GM12878 (cell line): Measurements from ENCODE around the gene HMGCR.

ENCODE experiments used
- CBFB ChIP-seq: IDR thresholded peaks from 2 replicates; pipeline ENCODE4 v1.6.1; 2016; ENCODE audit warnings: antibody characterized with exemption, low read depth
- CTCF ChIP-seq, 3 experiments: IDR thresholded peaks in 2 of 3; conservative IDR thresholded peaks in 1 of 3; 2 replicates each; pipeline ENCODE4 v1.5.1; 2011; ENCODE audit warnings: low read depth in 3 of 3, low read length in 3 of 3, mild to moderate bottlenecking in 3 of 3, control low read depth in 2 of 3, moderate library complexity in 2 of 3, inconsistent platforms in 1 of 3, mixed read lengths in 1 of 3; ENCODE audit not compliant: control insufficient read depth in 2 of 3, insufficient read depth in 1 of 3; ENCODE audit errors: extremely low read depth in 1 of 3
- EGR1 ChIP-seq, 2 experiments: IDR thresholded peaks; 1 replicate in 1 of 2; 2 replicates in 1 of 2; pipeline ENCODE4 v1.6.1; 2011 to 2012; ENCODE audit warnings: low read depth in 2 of 2, low read length in 2 of 2, borderline replicate concordance in 1 of 2, mild to moderate bottlenecking in 1 of 2, moderate library complexity in 1 of 2
- EZH2 ChIP-seq: IDR thresholded peaks from 2 replicates; pipeline ENCODE4 v1.6.1; 2012; ENCODE audit warnings: low read depth, mild to moderate bottlenecking, control low read depth, inconsistent platforms, low read length, borderline replicate concordance; ENCODE audit not compliant: control insufficient read depth
- JUND ChIP-seq: IDR thresholded peaks from 2 replicates; pipeline ENCODE4 v1.6.1; 2012; ENCODE audit warnings: low read depth, mild to moderate bottlenecking, low read length, improper control_type of control experiment, moderate library complexity
- MXI1 ChIP-seq: fragments of 150-350 bp; IDR thresholded peaks from 2 replicates; pipeline ENCODE4 v1.6.1; 2011; ENCODE audit warnings: low read depth, mild to moderate bottlenecking, inconsistent platforms, low read length, improper control_type of control experiment
- POLR2A ChIP-seq: IDR thresholded peaks from 2 replicates; pipeline ENCODE4 v1.6.1; 2011; ENCODE audit warnings: low read depth, mild to moderate bottlenecking, low read length
- RAD21 ChIP-seq: IDR thresholded peaks from 2 replicates; pipeline ENCODE4 v1.6.1; 2011; ENCODE audit warnings: mild to moderate bottlenecking, low read depth, low read length, moderate library complexity; ENCODE audit not compliant: insufficient read depth
- REST ChIP-seq: IDR thresholded peaks from 2 replicates; pipeline ENCODE4 v1.6.1; 2012; ENCODE audit warnings: mild to moderate bottlenecking, low read depth, low read length
- SMAD1 ChIP-seq: fragments of 450-650 bp; IDR thresholded peaks from 2 replicates; pipeline ENCODE4 v1.6.1; 2018; ENCODE audit warnings: mild to moderate bottlenecking, low read depth; ENCODE audit not compliant: partially characterized antibody
- ZBTB11 ChIP-seq: fragments of 450-650 bp; formaldehyde crosslinking; IDR thresholded peaks from 2 replicates; pipeline ENCODE4 v1.5.0; 2022; ENCODE audit warnings: mild to moderate bottlenecking, missing genetic modification characterization
- ZNF24 ChIP-seq: fragments of 450-650 bp; IDR thresholded peaks from 2 replicates; pipeline ENCODE4 v1.6.1; 2017; ENCODE audit warnings: antibody characterized with exemption, mild to moderate bottlenecking

GRCh38 chr5:75363726-75364495 lies 26.9 kb downstream of the HMGCR start:
- no peak for TF ChIP-seq CBFB
- TF ChIP-seq POLR2A, result 0 out of 2 replicates have a peak, but pooled peaks have one; percentile 29
- TF ChIP-seq EZH2, result no peak
- no peak for TF ChIP-seq CTCF (IDR thresholded peaks at IDR 0.05 in 2 of 3, conservative IDR thresholded peaks at IDR 0.05 in 1 of 3; ENCODE audit: control insufficient read depth in 2 of 3, extremely low read depth in 1 of 3, insufficient read depth in 1 of 3, low read depth in 3 of 3, low read length in 3 of 3)
- TF ChIP-seq RAD21, result no peak
- TF ChIP-seq REST, result no peak
- no peak for TF ChIP-seq ZNF24
- no peak for TF ChIP-seq SMAD1
- TF ChIP-seq MXI1, result no peak
- no peak for TF ChIP-seq JUND
- no peak for TF ChIP-seq EGR1 (IDR thresholded peaks at IDR 0.05; ENCODE audit: borderline replicate concordance in 1 of 2, low read depth in 2 of 2, low read length in 2 of 2)
- TF ChIP-seq ZBTB11, result no peak
